Small intestine (tissue), 7 donors: Measurements from ENCODE around the gene EXT2. TPM values are rescaled to one million over a fixed set of nuclear protein-coding genes. Genes with fewer than 3 reads are reported as not detected.

Experiments
- DNase-seq, 2 donors: peaks; one replicate each; pipeline versions ENCODE4 v3.0.0 to v3.0.0-alpha.2; 2013
- FAIRE-seq: peaks from 2 replicates; lab custom pipeline; 2012; peaks lifted over from hg19 to GRCh38; lab: Jason Lieb, UNC
- H3K27ac ChIP-seq, 3 donors: one replicate each; pipeline ENCODE4 v1.5.1; 2013; ENCODE audit warnings: low read length in 2 of 3, mild to moderate bottlenecking in 2 of 3, control low read depth in 1 of 3, inconsistent platforms in 1 of 3, low read depth in 1 of 3, moderate library complexity in 1 of 3
- H3K27me3 ChIP-seq, 3 donors: one replicate each; pipeline ENCODE4 v1.6.1; 2013; ENCODE audit warnings: low read length in 3 of 3, inconsistent platforms in 1 of 3; ENCODE audit not compliant: control insufficient read depth in 3 of 3, insufficient read depth in 3 of 3
- H3K36me3 ChIP-seq, 3 donors: one replicate each; pipeline ENCODE4 v1.6.1; 2013; ENCODE audit warnings: low read length in 3 of 3, inconsistent platforms in 1 of 3, low read depth in 1 of 3, mild to moderate bottlenecking in 1 of 3, moderate library complexity in 1 of 3; ENCODE audit not compliant: control insufficient read depth in 3 of 3, insufficient read depth in 2 of 3
- H3K4me1 ChIP-seq, 3 donors: one replicate each; pipeline ENCODE4 v1.6.1; 2013; ENCODE audit warnings: low read length in 2 of 3, inconsistent platforms in 1 of 3, low read depth in 1 of 3, mild to moderate bottlenecking in 1 of 3, moderate library complexity in 1 of 3; ENCODE audit not compliant: control insufficient read depth in 3 of 3, insufficient read depth in 2 of 3
- H3K4me3 ChIP-seq, 3 donors: one replicate each; pipeline ENCODE4 v1.5.1; 2013; ENCODE audit warnings: low read length in 3 of 3, control low read depth in 1 of 3, inconsistent platforms in 1 of 3, low read depth in 1 of 3, mild to moderate bottlenecking in 1 of 3, moderate library complexity in 1 of 3
- H3K9me3 ChIP-seq, 2 donors: one replicate each; pipeline ENCODE4 v1.6.1; 2013; ENCODE audit warnings: low read depth in 1 of 2, low read length in 1 of 2; ENCODE audit not compliant: control insufficient read depth in 2 of 2, insufficient read depth in 1 of 2
- WGBS, 3 donors: extraction: QIAGEN DNeasy Blood & Tissue Kit; methylation state at CpG; one replicate each; pipeline ENCODE4 v1.1.7; 2013; 5-methylcytosine and 5-hydroxymethylcytosine counted together
- polyA plus RNA-seq, 4 donors: library from polyadenylated mRNA; stranded (reverse) in 3 of 4; unstranded in 1 of 4; fragments of 200-250 nt in 3 of 4; fragments of 120-200 nt in 1 of 4; gene quantifications; one replicate each; pipeline versions ENCODE4 v1.2.1 to v1.2.3, GENCODE V29; 2013
- donor health status: healthy with polysubstance abuse.
- donor health status: control.
- donor health status: control.
- donor health status: Bipolar disorder and iron deficiency.
- donor health status: healthy.

Gene EXT2
- polyA plus RNA-seq, 4 donors = 18.6 to 47.1 (median 28.6) TPM

DNA sequence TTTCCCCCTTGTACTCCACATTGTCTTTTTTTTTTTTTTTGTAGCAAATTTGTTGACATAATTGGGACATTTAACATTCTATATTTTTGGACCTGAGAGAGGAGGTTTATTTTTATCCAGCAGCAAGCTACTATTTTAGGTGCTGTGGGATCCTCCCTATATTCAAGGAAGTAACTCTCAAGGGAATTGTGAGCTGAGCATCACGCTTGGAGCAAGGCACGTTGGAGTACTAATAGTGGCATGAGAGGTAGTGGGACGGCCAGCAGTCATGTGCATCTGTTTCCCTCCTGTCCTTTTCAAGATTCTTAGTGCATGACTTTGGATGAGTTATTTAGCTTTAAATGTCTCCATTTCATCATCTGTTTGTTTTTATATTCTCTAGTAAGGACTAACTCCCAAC lies 52.3 kb downstream of the EXT2 start:
- H3K27me3 ChIP-seq = no peaks in the 10 kb centered on the region
- H3K4me3 ChIP-seq = no peak overlapping the region
- no peaks in the 10 kb centered on the region for H3K4me1 ChIP-seq
- FAIRE-seq = no peak
- peaks cover 0 to 11% (median 3%) of the 10 kb centered on the region in 3 donors for H3K36me3 ChIP-seq
- 90 to 96% (median 93%) methylated on average over 3 of the region's 3 CpGs for WGBS, 3 donors
- no peak overlapping the region for H3K27ac ChIP-seq
- H3K9me3 ChIP-seq = no peaks in the 10 kb centered on the region
- no peak for DNase-seq

- WGBS, 3 donors = 75 to 96% (median 94%) methylated on average over 2 of the region's 2 CpGs
- Histone ChIP-seq H3K36me3 (peaks cover 0 to 11% (median 0%) of the 10 kb centered on the region in 3 donors), H3K27me3 (no peaks in the 10 kb centered on the region), H3K27ac (no peak overlapping the region), H3K9me3 (peaks cover 0 to 2% of the 10 kb centered on the region in 2 donors), H3K4me3 (no peak overlapping the region), H3K4me1 (no peaks in the 10 kb centered on the region)
- no peak for FAIRE-seq
- DNase-seq = no peak
These were observed 54.2 kb downstream of the EXT2 start for GRCh38 chr11:44149651-44150050.

- FAIRE-seq = no peak
- no peak overlapping the region for H3K27ac ChIP-seq
- no peaks in the 10 kb centered on the region for H3K4me1 ChIP-seq
- H3K4me3 ChIP-seq = no peak overlapping the region
- 86 to 100% (median 94%) methylated on average over 1 of the region's 1 CpG for WGBS, 3 donors
- no peaks in the 10 kb centered on the region for H3K27me3 ChIP-seq
- H3K9me3 ChIP-seq = peaks cover 0 to 2% of the 10 kb centered on the region in 2 donors
- H3K36me3 ChIP-seq = peaks cover 0 to 11% (median 0%) of the 10 kb centered on the region in 3 donors
- no peak for DNase-seq
These were observed 54.9 kb downstream of the EXT2 start for GRCh38 chr11:44150401-44150800.

DNA sequence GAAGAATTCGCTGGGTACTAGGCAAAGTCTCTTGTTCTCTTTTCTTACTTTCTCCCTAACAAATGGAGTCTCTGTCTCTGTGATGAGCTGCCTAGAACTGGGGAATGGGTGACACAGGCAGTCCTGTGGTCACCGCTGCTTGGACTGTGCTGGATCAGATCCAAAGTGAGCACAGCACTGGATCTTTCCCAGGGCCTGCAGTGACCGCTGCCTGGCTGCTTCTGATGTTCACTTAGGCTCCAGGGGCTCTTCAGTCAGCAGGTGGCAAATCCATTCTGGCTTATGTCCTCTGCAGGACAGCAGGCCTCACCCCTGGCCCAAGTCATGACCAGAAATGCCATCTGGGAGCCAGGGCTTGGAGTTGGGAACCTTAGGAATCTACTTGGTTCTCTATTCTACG lies 61.5 kb downstream of the EXT2 start:
- Histone ChIP-seq H3K9me3 (peaks cover 0 to 17% of the 10 kb centered on the region in 2 donors), H3K36me3 (peaks cover 0 to 16% (median 3%) of the 10 kb centered on the region in 3 donors), H3K27me3 (no peaks in the 10 kb centered on the region), H3K4me3 (no peak overlapping the region), H3K27ac (no peak overlapping the region), H3K4me1 (no peaks in the 10 kb centered on the region)
- FAIRE-seq = no peak
- WGBS, 3 donors = 93 to 99% (median 96%) methylated on average over 4 of the region's 4 CpGs
- DNase-seq = no peak

- FAIRE-seq = peak; percentile 92
- 97 to 99% (median 98%) methylated on average over 2 of the region's 2 CpGs for WGBS, 3 donors
These were observed 62.9 kb downstream of the EXT2 start for GRCh38 chr11:44158384-44158783.

GRCh38 chr11:44159848-44160721 lies 64.6 kb downstream of the EXT2 start:
- FAIRE-seq (no peak), DNase-seq (no peak)
- peaks cover 0 to 15% of the 10 kb centered on the region in 2 donors for H3K9me3 ChIP-seq
- no peaks in the 10 kb centered on the region for H3K4me1 ChIP-seq
- H3K4me3 ChIP-seq = no peak overlapping the region
- H3K36me3 ChIP-seq = peaks cover 0 to 16% (median 1%) of the 10 kb centered on the region in 3 donors
- WGBS, 3 donors = 81 to 94% (median 94%) methylated on average over 1 of the region's 1 CpG
- no peak overlapping the region for H3K27ac ChIP-seq
- no peaks in the 10 kb centered on the region for H3K27me3 ChIP-seq

More at GRCh38 chr11:44158384-44158783, 62.9 kb downstream of the EXT2 start:
- Histone ChIP-seq H3K36me3 (peaks cover 0 to 16% (median 1%) of the 10 kb centered on the region in 3 donors), H3K27me3 (no peaks in the 10 kb centered on the region), H3K27ac (no peak overlapping the region), H3K4me1 (no peaks in the 10 kb centered on the region), H3K4me3 (no peak overlapping the region), H3K9me3 (peaks cover 0 to 16% of the 10 kb centered on the region in 2 donors)
- no peak for DNase-seq

GRCh38 chr11:44162004-44162403 lies 66.5 kb downstream of the EXT2 start:
- no peak for FAIRE-seq
- DNase-seq = no peak
- peaks cover 0 to 13% of the 10 kb centered on the region in 2 donors for H3K9me3 ChIP-seq
- peaks cover 0 to 12% (median 1%) of the 10 kb centered on the region in 3 donors for H3K36me3 ChIP-seq
- H3K27me3 ChIP-seq = no peaks in the 10 kb centered on the region
- H3K4me3 ChIP-seq = no peak overlapping the region
- 70 to 92% (median 75%) methylated on average over 1 of the region's 1 CpG for WGBS, 3 donors
- no peak overlapping the region for H3K27ac ChIP-seq
- H3K4me1 ChIP-seq = no peaks in the 10 kb centered on the region

- H3K36me3 ChIP-seq = peaks cover 0 to 5% (median 1%) of the 10 kb centered on the region in 3 donors
- H3K27ac ChIP-seq = no peak overlapping the region
- no peaks in the 10 kb centered on the region for H3K27me3 ChIP-seq
- 90 to 97% (median 90%) methylated on average over 2 of the region's 2 CpGs for WGBS, 3 donors
- H3K4me3 ChIP-seq = no peak overlapping the region
- no peak for DNase-seq
- no peak for FAIRE-seq
- H3K9me3 ChIP-seq = peaks cover 0 to 6% of the 10 kb centered on the region in 2 donors
- no peaks in the 10 kb centered on the region for H3K4me1 ChIP-seq
These were observed 67.2 kb downstream of the EXT2 start for GRCh38 chr11:44162662-44163061.
